HG03575 (cell line): Measurements from ENCODE around the gene ADAMTSL4.
"Not testable (repeated sequence)": the region's sequence is repeated elsewhere in the genome, so short reads cannot be mapped to it uniquely, and the experiment has no call there.

ENCODE experiments used
- ATAC-seq: cut with Tn5 transposase; IDR thresholded peaks from one replicate; pipeline ENCODE4 v1.9.1; 2021; ENCODE audit not compliant: unreplicated experiment, insufficient number of reproducible peaks, low FRiP score; ENCODE audit errors: extremely low read depth

ADAMTSL4 gene

GRCh38 chr1:150578272-150579109 lies 29.3 kb downstream of the ADAMTSL4 start:
- ATAC-seq: no peak

- peak; percentile 69 for ATAC-seq
Observed at GRCh38 chr1:150579110-150579944, 30.1 kb downstream of the ADAMTSL4 start, which contains the start of gene MCL1. Gene MCL1, minus strand, starts transcription at chr1:150579610. Its CDS starts 80 bp downstream, at chr1:150579530.

GRCh38 chr1:150579945-150580642 lies 30.9 kb downstream of the ADAMTSL4 start:
- ATAC-seq: no peak

- ATAC-seq: not testable (repeated sequence)
Observed at GRCh38 chr1:150580966-150581365, 31.8 kb downstream of the ADAMTSL4 start.

GRCh38 chr1:150581437-150581836 lies 32.2 kb downstream of the ADAMTSL4 start:
- ATAC-seq: not testable (repeated sequence)

GRCh38 chr1:150581962-150582361 lies 32.8 kb downstream of the ADAMTSL4 start:
- not testable (repeated sequence) for ATAC-seq

GRCh38 chr1:150582371-150582770 lies 33.2 kb downstream of the ADAMTSL4 start:
- no peak for ATAC-seq

GRCh38 chr1:150596095-150596892 lies 47.1 kb downstream of the ADAMTSL4 start:
- ATAC-seq: no peak

- ATAC-seq: no peak
Observed at GRCh38 chr1:150596976-150597375, 47.8 kb downstream of the ADAMTSL4 start.

- not testable (repeated sequence) for ATAC-seq
Observed at GRCh38 chr1:150598346-150598745, 49.1 kb downstream of the ADAMTSL4 start.

- ATAC-seq: no peak
Observed at GRCh38 chr1:150601540-150601939, 52.3 kb downstream of the ADAMTSL4 start.

- ATAC-seq: not testable (repeated sequence)
Observed at GRCh38 chr1:150602372-150602771, 53.2 kb downstream of the ADAMTSL4 start.

- ATAC-seq: no peak
Observed at GRCh38 chr1:150603711-150604110, 54.5 kb downstream of the ADAMTSL4 start.

- no peak for ATAC-seq
Observed at GRCh38 chr1:150604226-150604588, 55.0 kb downstream of the ADAMTSL4 start.

- ATAC-seq: not testable (repeated sequence)
Observed at GRCh38 chr1:150605451-150605731, 56.2 kb downstream of the ADAMTSL4 start.

- ATAC-seq: no peak
Observed at GRCh38 chr1:150606463-150607142, 57.4 kb downstream of the ADAMTSL4 start.

- no peak for ATAC-seq
Observed at GRCh38 chr1:150609732-150610131, 60.5 kb downstream of the ADAMTSL4 start.
